K562 (cell line): ENCODE measurements around the gene NEURL2. TPM values are rescaled to one million over a fixed set of nuclear protein-coding genes. Genes with fewer than 3 reads are reported as not detected.
A peak's percentile ranks its signal among the peaks of the same experiment; 100 is the strongest.

ENCODE experiments used
- CEBPG ChIP-seq, 3 experiments: fragments of 200-800 bp in 1 of 3; sonication (Bioruptor generic) in 1 of 3; sonication (generic) in 1 of 3; formaldehyde crosslinking in 1 of 3; IDR thresholded peaks in 2 of 3; conservative IDR thresholded peaks in 1 of 3; 2 replicates each; pipeline versions ENCODE4 v1.6.1 to v1.8.0; 2016 to 2022; ENCODE audit warnings: missing compliant biosample characterization in 2 of 3, missing genetic modification characterization in 2 of 3, mild to moderate bottlenecking in 1 of 3, missing genetic modification reagents in 1 of 3
- DPF2 ChIP-seq: fragments of 450-650 bp; IDR thresholded peaks from 2 replicates; pipeline ENCODE4 v1.6.1; 2016
- MTA3 ChIP-seq: fragments of 450-650 bp; formaldehyde crosslinking; IDR thresholded peaks from 2 replicates; pipeline ENCODE4 v1.6.1; 2017; ENCODE audit warnings: mild to moderate bottlenecking, borderline replicate concordance
- NR1H2 ChIP-seq: sonication (generic); formaldehyde crosslinking; IDR thresholded peaks from 2 replicates; pipeline ENCODE4 v1.4.0; 2020; ENCODE audit warnings: mild to moderate bottlenecking, missing genetic modification reagents
- POLR2B ChIP-seq: fragments of 450-650 bp; IDR thresholded peaks from 2 replicates; pipeline ENCODE4 v1.6.1; 2018; ENCODE audit warnings: low read depth; ENCODE audit not compliant: partially characterized antibody
- REST ChIP-seq, 2 experiments: fragments of 450-650 bp; formaldehyde crosslinking in 1 of 2; IDR thresholded peaks; 2 replicates each; pipeline versions ENCODE4 v1.4.0 to v1.6.1; 2014 to 2020; ENCODE audit warnings: mild to moderate bottlenecking in 2 of 2, borderline replicate concordance in 1 of 2, low read depth in 1 of 2
- YBX1 ChIP-seq: fragments of 450-650 bp; IDR thresholded peaks from 2 replicates; pipeline ENCODE4 v1.7.1; 2016; ENCODE audit warnings: mild to moderate bottlenecking
- ZNF449 ChIP-seq: fragments of 250-450 bp; sonication (Bioruptor Pico); IDR thresholded peaks from 2 replicates; pipeline ENCODE4 v1.8.0; 2022; ENCODE audit warnings: moderate library complexity, mild to moderate bottlenecking, inconsistent platforms
- polyA plus RNA-seq, 8 experiments: library from polyadenylated mRNA; depleted of rRNA in 4 of 8; stranded (reverse) in 5 of 8; unstranded in 3 of 8; fragments of >200 nt; fragmentation: Nextera tagmentation in 2 of 8; fragmentation: Illumina TruSeq in 1 of 8; extraction: Ambion mirVana in 2 of 8; extraction: Trizol in 1 of 8; gene quantifications; 2 replicates each; pipeline versions ENCODE4 v1.2.1 to v1.2.3, GENCODE V29; 2011 to 2014; ENCODE audit warnings: inconsistent platforms in 1 of 8, missing spikeins in 1 of 8
- total RNA-seq, 7 experiments: library from RNA; depleted of rRNA in 6 of 7; stranded (reverse); fragments of >200 nt in 6 of 7; fragmentation: Illumina TruSeq in 2 of 7; extraction: Trizol in 2 of 7; gene quantifications; 2 replicates each; pipeline versions ENCODE4 v1.2.1 to v1.2.3, GENCODE V29; 2011 to 2021; ENCODE audit warnings: low replicate concordance in 1 of 7
- TF ChIP-seq, protein P1 (sequence below), 2 experiments: fragments of 250-450 bp in 1 of 2; fragments of 450-650 bp in 1 of 2; sonication (Bioruptor Pico) in 1 of 2; IDR thresholded peaks; 2 replicates each; pipeline versions ENCODE4 v1.6.1 to v1.8.0; 2016 to 2021; ENCODE audit warnings: mild to moderate bottlenecking in 2 of 2, moderate library complexity in 2 of 2, missing compliant biosample characterization in 1 of 2, missing genetic modification characterization in 1 of 2

NEURL2 gene
- total and polyA plus RNA-seq, 9 of the 15 experiments (the other 6 are each of a cell fraction or from before 2014, with no cell fraction given): 0.22 to 1.9 (median 0.50) TPM; not detected in 1

GRCh38 chr20:45910670-45911485 lies 19.9 kb upstream of the NEURL2 start (continued):
- TF ChIP-seq REST (IDR thresholded peaks at IDR 0.05; ENCODE audit: borderline replicate concordance) (peak; percentile 60), REST (CRISPR knock-in tag; IDR thresholded peaks at IDR 0.05; ENCODE audit: low read depth) (no peak), MTA3 (0 out of 2 replicates have a peak, but pooled peaks have one; percentile 30), NR1H2 (CRISPR knock-in tag) (no peak), DPF2 (peak; percentile 84), CEBPG (CRISPR knock-in tag; IDR thresholded peaks at IDR 0.05) (peak; percentile 98), CEBPG (tag; conservative IDR thresholded peaks at IDR 0.05 in 1 of 2, IDR thresholded peaks at IDR 0.05 in 1 of 2) (peak; percentile 95 to 99), YBX1 (no peak), ZNF449 (CRISPR knock-in tag) (no peak), POLR2B (peak; percentile 91)
- TF ChIP-seq, protein P1, sequence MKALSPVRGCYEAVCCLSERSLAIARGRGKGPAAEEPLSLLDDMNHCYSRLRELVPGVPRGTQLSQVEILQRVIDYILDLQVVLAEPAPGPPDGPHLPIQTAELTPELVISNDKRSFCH (CRISPR knock-in tag; IDR thresholded peaks at IDR 0.05): no peak
- TF ChIP-seq, protein P1 (tag; IDR thresholded peaks at IDR 0.05): no peak
